ENCODE measurements around the gene TEKT2. TPM values are rescaled to one million over a fixed set of nuclear protein-coding genes. Genes with fewer than 3 reads are reported as not detected.

Gene TEKT2
- total RNA-seq, 4 donors from 2014 or later: 0.90 TPM; not detected in 3

DNA sequence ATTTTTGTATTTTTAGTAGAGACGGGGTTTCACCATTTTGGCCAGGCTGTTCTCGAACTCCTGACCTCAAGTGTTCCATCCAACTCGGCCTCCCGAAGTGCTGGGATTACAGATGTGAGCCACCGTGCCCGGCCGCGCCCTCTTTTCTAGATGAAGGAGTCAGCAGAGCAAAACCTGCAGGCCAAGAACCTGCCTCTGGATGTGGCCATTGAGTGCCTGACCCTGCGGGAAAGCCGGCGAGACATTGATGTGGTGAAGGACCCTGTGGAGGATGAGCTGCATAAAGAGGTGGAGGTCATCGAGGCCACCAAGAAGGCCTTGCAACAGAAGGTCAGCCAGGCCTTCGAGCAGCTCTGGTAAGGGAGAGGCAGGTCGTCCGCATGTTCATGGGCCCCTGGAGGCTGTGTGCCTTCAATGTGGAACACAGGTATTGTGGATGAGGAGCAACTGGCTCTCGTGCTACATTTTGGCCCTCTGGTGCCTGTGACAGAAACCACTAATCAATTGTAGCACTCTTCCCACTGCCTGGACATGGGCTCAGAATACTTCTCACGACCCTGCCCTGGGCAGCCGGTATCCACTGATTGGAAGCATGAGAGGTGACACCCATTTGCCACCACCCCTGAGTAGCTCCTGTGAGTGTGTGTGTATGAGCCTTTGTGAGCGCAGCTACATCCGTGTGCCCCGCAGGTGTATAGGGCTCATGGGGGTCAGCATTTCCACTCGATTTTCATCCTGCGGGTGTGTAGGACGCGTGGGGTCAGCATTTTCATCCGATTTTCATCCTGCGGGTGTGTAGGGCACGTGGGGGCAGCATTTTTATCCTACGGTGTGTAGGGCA is 2.0 kb downstream of the TEKT2 start:
- DNase-seq (ENCODE audit: low spot score in 2 of 2): no peak

DNA sequence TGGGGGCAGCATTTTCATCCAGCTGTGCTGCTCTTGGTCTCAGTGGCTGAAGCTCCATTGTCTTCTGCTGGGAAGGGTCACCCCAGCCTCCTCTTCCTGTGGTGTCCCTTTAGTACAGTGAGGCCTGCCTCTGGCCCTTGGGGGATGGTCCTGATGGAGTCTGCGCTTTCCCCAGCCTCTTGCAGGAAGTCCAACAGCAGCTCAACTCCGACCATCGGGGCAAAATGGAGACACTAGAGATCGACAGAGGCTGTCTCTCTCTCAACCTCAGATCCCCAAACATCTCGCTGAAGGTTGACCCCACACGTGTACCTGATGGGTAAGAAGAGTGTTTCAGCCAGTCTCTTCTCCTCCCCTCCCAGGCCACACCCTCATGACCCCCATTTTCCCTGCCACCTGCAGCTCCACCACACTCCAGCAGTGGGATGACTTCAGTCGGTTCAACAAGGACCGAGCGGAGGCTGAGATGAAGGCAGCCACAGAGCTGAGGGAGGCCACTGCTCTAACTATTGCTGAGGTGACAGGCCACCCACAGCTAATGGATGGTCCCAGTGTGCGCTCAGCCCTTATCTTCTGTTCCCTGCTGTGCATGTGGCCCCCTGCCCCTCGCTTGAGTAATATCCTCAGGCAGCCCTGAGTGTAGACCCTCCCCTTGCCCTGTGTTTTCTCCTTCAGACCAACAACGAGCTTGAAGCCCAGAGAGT is 2.8 kb downstream of the TEKT2 start:
- Histone ChIP-seq H3K27me3 (peaks cover 0 to 31% of the 10 kb centered on the region in 2 donors), H3K4me1 (peaks cover 0 to 42% (median 29%) of the 10 kb centered on the region in 4 donors), H3K4me3 (no peak overlapping the region), H3K36me3 (peaks cover 0 to 11% (median under 1%) of the 10 kb centered on the region in 3 donors), H3K9me3 (no peaks in the 10 kb centered on the region), H3K27ac (no peak overlapping the region)
- 82 to 92% methylated on average over 12 of the region's 12 CpGs for WGBS, 2 donors
- TF ChIP-seq CTCF (IDR thresholded peaks at IDR 0.05) (no peak), EP300 (IDR thresholded peaks at IDR 0.05) (no peak), POLR2A (IDR thresholded peaks at IDR 0.05) (no peak)
- DNase-seq (ENCODE audit: low spot score in 2 of 2): no peak

More for the DNA sequence above, 2.0 kb downstream of the TEKT2 start:
- Histone ChIP-seq H3K27me3 (peaks cover 0 to 31% of the 10 kb centered on the region in 2 donors), H3K36me3 (peaks cover 0 to 3% (median 0%) of the 10 kb centered on the region in 3 donors), H3K4me1 (peaks cover 0 to 35% (median 28%) of the 10 kb centered on the region in 4 donors), H3K9me3 (no peaks in the 10 kb centered on the region), H3K27ac (no peak overlapping the region), H3K4me3 (no peak overlapping the region)
- WGBS, 2 donors: 87 to 88% methylated on average over 28 to 29 of the region's 29 CpGs
- no peak for TF ChIP-seq POLR2A (IDR thresholded peaks at IDR 0.05)
- TF ChIP-seq CTCF (IDR thresholded peaks at IDR 0.05): no peak
- no peak for TF ChIP-seq EP300 (IDR thresholded peaks at IDR 0.05)

DNA sequence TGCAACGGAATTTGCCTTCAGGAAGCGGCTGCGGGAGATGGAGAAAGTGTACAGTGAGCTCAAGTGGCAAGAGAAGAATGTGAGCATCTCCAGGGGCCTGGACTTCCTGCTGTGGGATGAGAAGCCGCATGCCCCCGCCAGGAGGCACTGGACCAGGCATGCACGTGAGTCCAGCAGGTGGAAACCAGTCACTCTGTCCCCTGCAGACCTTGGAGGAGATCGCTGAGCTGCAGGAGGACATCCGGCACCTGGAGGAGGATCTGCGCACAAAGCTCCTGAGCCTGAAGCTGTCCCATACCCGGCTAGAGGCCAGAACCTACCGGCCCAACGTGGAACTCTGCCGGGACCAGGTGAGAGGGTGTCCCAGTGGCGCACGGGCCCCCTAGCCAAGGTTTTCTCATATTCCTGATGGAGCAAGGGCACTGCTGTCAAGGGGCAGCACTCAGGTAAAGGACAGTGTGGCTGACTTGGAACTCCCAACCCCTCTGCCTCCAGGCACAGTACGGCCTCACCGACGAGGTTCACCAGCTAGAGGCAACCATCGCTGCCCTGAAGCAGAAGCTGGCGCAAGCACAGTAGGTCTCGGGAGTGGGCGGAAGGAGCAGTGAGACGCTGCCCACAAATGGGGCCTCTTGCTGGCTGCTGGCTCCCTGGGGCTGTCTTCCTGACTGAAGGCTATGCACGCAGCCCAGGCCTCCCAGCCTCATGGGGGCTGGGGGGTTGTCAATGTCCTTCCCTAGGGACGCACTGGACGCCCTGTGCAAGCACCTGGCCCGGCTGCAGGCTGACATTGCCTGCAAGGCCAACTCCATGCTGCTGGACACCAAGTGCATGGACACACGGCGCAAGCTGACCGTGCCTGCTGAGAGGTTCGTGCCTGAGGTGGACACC is 3.6 kb downstream of the TEKT2 start:
- Histone ChIP-seq H3K9me3 (no peaks in the 10 kb centered on the region), H3K4me1 (peaks cover 0 to 44% (median 29%) of the 10 kb centered on the region in 4 donors), H3K36me3 (peaks cover 0 to 19% (median 9%) of the 10 kb centered on the region in 3 donors), H3K4me3 (no peak overlapping the region), H3K27me3 (peaks cover 0 to 31% of the 10 kb centered on the region in 2 donors), H3K27ac (no peak overlapping the region)
- DNase-seq (ENCODE audit: low spot score in 2 of 2): no peak
- no peak for TF ChIP-seq CTCF (IDR thresholded peaks at IDR 0.05)
- TF ChIP-seq EP300 (IDR thresholded peaks at IDR 0.05): no peak
- TF ChIP-seq POLR2A (IDR thresholded peaks at IDR 0.05): no peak
- 89 to 92% methylated on average over 26 to 31 of the region's 31 CpGs for WGBS, 2 donors

- TF ChIP-seq CTCF (IDR thresholded peaks at IDR 0.05) (no peak), EP300 (IDR thresholded peaks at IDR 0.05) (no peak), POLR2A (IDR thresholded peaks at IDR 0.05) (no peak)
- H3K36me3 ChIP-seq: peaks cover 5 to 26% (median 15%) of the 10 kb centered on the region in 3 donors
- no peaks in the 10 kb centered on the region for H3K9me3 ChIP-seq
- peak overlapping the region; percentile 79 to 95 (median 90) for H3K27ac ChIP-seq
- peaks cover 0 to 48% (median 29%) of the 10 kb centered on the region in 4 donors for H3K4me1 ChIP-seq
- no peak for DNase-seq (ENCODE audit: low spot score in 2 of 2)
- peak overlapping the region; percentile 88 to 97 (median 94) for H3K4me3 ChIP-seq
- WGBS, 2 donors: 26 to 49% methylated on average over 3 to 8 of the region's 8 CpGs
- peaks cover 0 to 30% of the 10 kb centered on the region in 2 donors for H3K27me3 ChIP-seq
These were observed 4.3 kb downstream of the TEKT2 start for GRCh38 chr1:36088265-36088576.
